ENCODE measurements around the gene AP1S1.

DNA sequence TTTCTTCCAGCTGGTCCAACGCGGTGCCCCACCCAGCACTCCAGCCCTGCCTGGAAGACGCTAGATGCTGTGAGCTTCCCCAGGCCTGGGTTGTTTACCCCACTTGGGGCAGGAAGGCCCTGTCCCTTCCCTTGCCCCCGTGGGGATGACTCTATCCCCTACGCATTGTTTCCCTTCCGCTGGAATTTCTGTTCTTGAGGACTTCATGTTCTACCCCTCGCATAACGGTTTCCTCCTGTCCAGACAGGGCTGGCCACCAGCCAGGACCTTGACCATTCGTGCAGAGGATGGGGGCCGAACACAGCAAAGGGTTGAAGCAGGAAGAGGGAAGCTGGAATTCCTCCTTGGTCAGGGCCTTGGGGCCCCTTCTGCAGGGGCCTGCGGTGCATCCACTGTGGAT is 42.0 kb upstream of the AP1S1 start:
- TF ChIP-seq, protein P1, sequence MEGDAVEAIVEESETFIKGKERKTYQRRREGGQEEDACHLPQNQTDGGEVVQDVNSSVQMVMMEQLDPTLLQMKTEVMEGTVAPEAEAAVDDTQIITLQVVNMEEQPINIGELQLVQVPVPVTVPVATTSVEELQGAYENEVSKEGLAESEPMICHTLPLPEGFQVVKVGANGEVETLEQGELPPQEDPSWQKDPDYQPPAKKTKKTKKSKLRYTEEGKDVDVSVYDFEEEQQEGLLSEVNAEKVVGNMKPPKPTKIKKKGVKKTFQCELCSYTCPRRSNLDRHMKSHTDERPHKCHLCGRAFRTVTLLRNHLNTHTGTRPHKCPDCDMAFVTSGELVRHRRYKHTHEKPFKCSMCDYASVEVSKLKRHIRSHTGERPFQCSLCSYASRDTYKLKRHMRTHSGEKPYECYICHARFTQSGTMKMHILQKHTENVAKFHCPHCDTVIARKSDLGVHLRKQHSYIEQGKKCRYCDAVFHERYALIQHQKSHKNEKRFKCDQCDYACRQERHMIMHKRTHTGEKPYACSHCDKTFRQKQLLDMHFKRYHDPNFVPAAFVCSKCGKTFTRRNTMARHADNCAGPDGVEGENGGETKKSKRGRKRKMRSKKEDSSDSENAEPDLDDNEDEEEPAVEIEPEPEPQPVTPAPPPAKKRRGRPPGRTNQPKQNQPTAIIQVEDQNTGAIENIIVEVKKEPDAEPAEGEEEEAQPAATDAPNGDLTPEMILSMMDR (IDR thresholded peaks at IDR 0.05), result no peak
- TF ChIP-seq POLR2AphosphoS5 (IDR thresholded peaks at IDR 0.05) (peak; percentile 44 to 62 (median 50)), POLR2A (IDR thresholded peaks at IDR 0.05) (no peak), EP300 (IDR thresholded peaks at IDR 0.05) (no peak)
